Esophagus (tissue), 2 donors: ENCODE data around the gene TMEM107. TPM values are rescaled to one million over a fixed set of nuclear protein-coding genes. Genes with fewer than 3 reads are reported as not detected.

ENCODE experiments used
- H3K27ac ChIP-seq, 2 donors: one replicate each; pipeline ENCODE4 v1.5.1; 2013; ENCODE audit warnings: low read depth in 2 of 2, mild to moderate bottlenecking in 2 of 2, inconsistent platforms in 1 of 2, low read length in 1 of 2, moderate library complexity in 1 of 2
- H3K27me3 ChIP-seq, 2 donors: one replicate each; pipeline ENCODE4 v1.6.1; 2013; ENCODE audit warnings: low read length in 2 of 2, control low read depth in 1 of 2, mild to moderate bottlenecking in 1 of 2; ENCODE audit not compliant: insufficient read depth in 2 of 2, control insufficient read depth in 1 of 2
- H3K36me3 ChIP-seq, 2 donors: one replicate each; pipeline ENCODE4 v1.6.1; 2013; ENCODE audit warnings: low read length in 1 of 2; ENCODE audit not compliant: control insufficient read depth in 2 of 2, insufficient read depth in 2 of 2
- H3K4me1 ChIP-seq, 2 donors: one replicate each; pipeline ENCODE4 v1.6.1; 2013; ENCODE audit warnings: low read length in 1 of 2; ENCODE audit not compliant: control insufficient read depth in 2 of 2, insufficient read depth in 2 of 2
- H3K4me3 ChIP-seq, 2 donors: one replicate each; pipeline ENCODE4 v1.5.1; 2013; ENCODE audit warnings: low read length in 2 of 2, mild to moderate bottlenecking in 2 of 2, low read depth in 1 of 2, moderate library complexity in 1 of 2
- H3K9me3 ChIP-seq, 2 donors: one replicate each; pipeline ENCODE4 v1.6.1; 2013; ENCODE audit warnings: mild to moderate bottlenecking in 2 of 2, low read depth in 1 of 2, low read length in 1 of 2, moderate library complexity in 1 of 2; ENCODE audit not compliant: control insufficient read depth in 2 of 2, insufficient read depth in 1 of 2
- WGBS, 2 donors: extraction: QIAGEN DNeasy Blood & Tissue Kit; methylation state at CpG; one replicate each; pipeline ENCODE4 v1.1.7; 2013; 5-methylcytosine and 5-hydroxymethylcytosine counted together
- polyA plus RNA-seq, 2 donors: library from polyadenylated mRNA; stranded (reverse); fragments of 200-250 nt; gene quantifications; one replicate each; pipeline ENCODE4 v1.2.3, GENCODE V29; 2013
- donor health status: healthy with polysubstance abuse.
- donor health status: Bipolar disorder and iron deficiency.

The TMEM107 gene
- polyA plus RNA-seq, 2 donors: 5.6 to 8.9 TPM

- 0% methylated on average over 57 to 75 of the region's 75 CpGs for WGBS, 2 donors
- no peaks in the 10 kb centered on the region for H3K9me3 ChIP-seq
- H3K36me3 ChIP-seq: peaks cover 0 to 15% of the 10 kb centered on the region in 2 donors
- peak within 1 kb of the TSS; percentile 97 to 98 for H3K27ac ChIP-seq
- peak within 1 kb of the TSS; percentile 85 to 92 for H3K4me3 ChIP-seq
- peaks cover 3 to 24% of the 10 kb centered on the region in 2 donors for H3K4me1 ChIP-seq
- H3K27me3 ChIP-seq: no peaks in the 10 kb centered on the region
These were observed 13.8 kb downstream of the TMEM107 start, which contains the start of gene VAMP2 for GRCh38 chr17:8162233-8162996. Gene VAMP2, minus strand, starts transcription at chr17:8162948. Its CDS starts 69 bp downstream, at chr17:8162879.

- Histone ChIP-seq H3K27ac (peak overlapping the region; percentile 97 to 98), H3K4me3 (peak overlapping the region; percentile 85 to 92), H3K27me3 (no peaks in the 10 kb centered on the region), H3K4me1 (peaks cover 3 to 24% of the 10 kb centered on the region in 2 donors), H3K36me3 (peaks cover 0 to 15% of the 10 kb centered on the region in 2 donors), H3K9me3 (no peaks in the 10 kb centered on the region)
- 37 to 39% methylated on average over 19 of the region's 19 CpGs for WGBS, 2 donors
These were observed 14.6 kb downstream of the TMEM107 start for GRCh38 chr17:8161289-8162232.

GRCh38 chr17:8160741-8161221 is 15.4 kb downstream of the TMEM107 start:
- peaks cover 3 to 24% of the 10 kb centered on the region in 2 donors for H3K4me1 ChIP-seq
- H3K4me3 ChIP-seq: no peak overlapping the region
- 50 to 51% methylated on average over 5 of the region's 5 CpGs for WGBS, 2 donors

GRCh38 chr17:8160224-8160577 is 16.0 kb downstream of the TMEM107 start:
- peaks cover 0 to 15% of the 10 kb centered on the region in 2 donors for H3K36me3 ChIP-seq
- H3K27ac ChIP-seq: peak overlapping the region; percentile 33 to 53
- no peaks in the 10 kb centered on the region for H3K27me3 ChIP-seq
- peaks cover 3 to 24% of the 10 kb centered on the region in 2 donors for H3K4me1 ChIP-seq
- no peak overlapping the region for H3K4me3 ChIP-seq
- no peaks in the 10 kb centered on the region for H3K9me3 ChIP-seq
- 71 to 85% methylated on average over 2 to 4 of the region's 4 CpGs for WGBS, 2 donors

More at GRCh38 chr17:8160741-8161221, 15.4 kb downstream of the TMEM107 start:
- H3K27me3 ChIP-seq: no peaks in the 10 kb centered on the region
- peak overlapping the region; percentile 63 to 86 for H3K27ac ChIP-seq
- peaks cover 0 to 15% of the 10 kb centered on the region in 2 donors for H3K36me3 ChIP-seq
- H3K9me3 ChIP-seq: no peaks in the 10 kb centered on the region

GRCh38 chr17:8159459-8160223 is 16.5 kb downstream of the TMEM107 start:
- Histone ChIP-seq H3K36me3 (peaks cover 0 to 15% of the 10 kb centered on the region in 2 donors), H3K27ac (peak overlapping the region; percentile 53 to 66), H3K27me3 (no peaks in the 10 kb centered on the region), H3K4me1 (peaks cover 3 to 26% of the 10 kb centered on the region in 2 donors), H3K9me3 (no peaks in the 10 kb centered on the region), H3K4me3 (no peak overlapping the region)
- WGBS, 2 donors: 68 to 74% methylated on average over 4 of the region's 4 CpGs

- no peak overlapping the region for H3K4me3 ChIP-seq
- WGBS, 2 donors: 60 to 64% methylated on average over 3 of the region's 3 CpGs
- no peaks in the 10 kb centered on the region for H3K27me3 ChIP-seq
- H3K27ac ChIP-seq: peak overlapping the region; percentile 66 to 93
- peaks cover 3 to 27% of the 10 kb centered on the region in 2 donors for H3K4me1 ChIP-seq
- H3K9me3 ChIP-seq: no peaks in the 10 kb centered on the region
- H3K36me3 ChIP-seq: peaks cover 0 to 15% of the 10 kb centered on the region in 2 donors
These were observed 17.2 kb downstream of the TMEM107 start for GRCh38 chr17:8159032-8159400.

GRCh38 chr17:8158267-8159031 is 17.7 kb downstream of the TMEM107 start:
- Histone ChIP-seq H3K36me3 (peaks cover 0 to 15% of the 10 kb centered on the region in 2 donors), H3K27ac (peak overlapping the region; percentile 93 to 96), H3K4me3 (peak overlapping the region in 1 of 2 donors; percentile 10), H3K9me3 (no peaks in the 10 kb centered on the region), H3K4me1 (peaks cover 3 to 24% of the 10 kb centered on the region in 2 donors), H3K27me3 (no peaks in the 10 kb centered on the region)
- WGBS, 2 donors: 40 to 45% methylated on average over 20 of the region's 20 CpGs

- 0 to 1% methylated on average over 59 of the region's 59 CpGs for WGBS, 2 donors
- peak overlapping the region; percentile 100 for H3K27ac ChIP-seq
- H3K4me1 ChIP-seq: peaks cover 0 to 18% of the 10 kb centered on the region in 2 donors
These were observed 19.8 kb downstream of the TMEM107 start for GRCh38 chr17:8156246-8156992.

More at GRCh38 chr17:8156246-8156992, 19.8 kb downstream of the TMEM107 start:
- peak overlapping the region; percentile 85 to 87 for H3K4me3 ChIP-seq
- H3K36me3 ChIP-seq: peaks cover 0 to 10% of the 10 kb centered on the region in 2 donors
- no peaks in the 10 kb centered on the region for H3K9me3 ChIP-seq
- H3K27me3 ChIP-seq: no peaks in the 10 kb centered on the region
